ENCODE measurements around the gene P2RX6.

The P2RX6 gene

DNA sequence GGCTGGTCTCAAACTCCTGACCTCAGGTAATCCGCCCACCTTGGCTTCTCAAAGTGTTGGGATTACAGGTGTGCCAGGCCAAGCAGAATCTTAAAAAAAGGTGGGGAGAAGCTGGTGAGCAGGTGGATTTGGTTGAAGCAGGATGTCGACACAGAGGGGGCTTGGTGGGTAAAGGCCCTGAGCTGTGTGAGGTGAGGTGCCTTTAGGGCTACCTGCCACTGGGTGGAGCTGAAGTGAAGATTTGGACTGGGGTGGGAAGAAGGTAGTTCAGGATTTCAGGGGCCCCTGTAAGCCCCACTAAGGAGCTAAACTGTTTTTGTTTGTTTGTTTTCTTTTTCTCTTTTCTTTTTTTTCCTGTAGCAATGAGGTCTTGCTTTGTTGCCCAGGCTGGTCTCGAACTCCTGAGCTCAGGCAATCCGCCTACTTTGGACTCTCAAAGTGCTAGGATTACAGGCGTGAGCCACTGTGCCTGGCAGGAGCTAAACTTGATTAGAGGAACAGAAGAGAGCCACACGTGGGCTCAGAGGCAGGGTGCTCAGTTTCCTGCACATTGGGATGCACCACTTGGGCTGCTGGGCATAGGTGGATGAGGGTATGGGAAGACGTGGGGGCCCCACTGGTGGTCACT lies 6.0 kb downstream of the P2RX6 start:
- TF ChIP-seq, protein P1, sequence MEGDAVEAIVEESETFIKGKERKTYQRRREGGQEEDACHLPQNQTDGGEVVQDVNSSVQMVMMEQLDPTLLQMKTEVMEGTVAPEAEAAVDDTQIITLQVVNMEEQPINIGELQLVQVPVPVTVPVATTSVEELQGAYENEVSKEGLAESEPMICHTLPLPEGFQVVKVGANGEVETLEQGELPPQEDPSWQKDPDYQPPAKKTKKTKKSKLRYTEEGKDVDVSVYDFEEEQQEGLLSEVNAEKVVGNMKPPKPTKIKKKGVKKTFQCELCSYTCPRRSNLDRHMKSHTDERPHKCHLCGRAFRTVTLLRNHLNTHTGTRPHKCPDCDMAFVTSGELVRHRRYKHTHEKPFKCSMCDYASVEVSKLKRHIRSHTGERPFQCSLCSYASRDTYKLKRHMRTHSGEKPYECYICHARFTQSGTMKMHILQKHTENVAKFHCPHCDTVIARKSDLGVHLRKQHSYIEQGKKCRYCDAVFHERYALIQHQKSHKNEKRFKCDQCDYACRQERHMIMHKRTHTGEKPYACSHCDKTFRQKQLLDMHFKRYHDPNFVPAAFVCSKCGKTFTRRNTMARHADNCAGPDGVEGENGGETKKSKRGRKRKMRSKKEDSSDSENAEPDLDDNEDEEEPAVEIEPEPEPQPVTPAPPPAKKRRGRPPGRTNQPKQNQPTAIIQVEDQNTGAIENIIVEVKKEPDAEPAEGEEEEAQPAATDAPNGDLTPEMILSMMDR (IDR thresholded peaks at IDR 0.05; ENCODE audit: low read depth, low read length): peak; percentile 39
- no peak overlapping the region for H3K4me3 ChIP-seq (ENCODE audit: low read depth, low read length)

DNA sequence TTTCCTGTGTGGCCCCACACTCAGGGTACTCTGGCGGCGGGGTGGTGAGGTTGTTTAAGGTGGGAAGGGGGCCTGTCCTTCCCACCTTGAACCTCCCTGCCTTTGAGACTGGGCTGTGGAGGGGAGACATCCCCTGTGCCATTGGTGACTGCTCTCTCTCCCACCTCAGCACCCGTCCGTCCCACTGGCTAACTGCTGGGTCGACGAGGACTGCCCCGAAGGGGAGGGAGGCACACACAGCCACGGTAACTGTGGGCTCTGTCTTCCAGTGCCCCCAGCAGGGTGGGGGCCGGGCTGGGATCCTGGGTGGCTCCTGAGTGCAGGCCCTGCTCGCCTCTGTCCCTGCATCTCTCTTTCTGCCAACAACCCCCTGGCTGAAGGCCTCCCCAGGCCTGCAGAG lies 7.5 kb downstream of the P2RX6 start:
- H3K4me3 ChIP-seq (ENCODE audit: low read depth, low read length): no peak overlapping the region
- TF ChIP-seq, protein P1 (IDR thresholded peaks at IDR 0.05; ENCODE audit: low read depth, low read length): no peak

GRCh38 chr22:21022955-21023614 lies 8.1 kb downstream of the P2RX6 start:
- H3K4me3 ChIP-seq (ENCODE audit: low read depth, low read length): no peak overlapping the region
- TF ChIP-seq, protein P1 (IDR thresholded peaks at IDR 0.05; ENCODE audit: low read depth, low read length): no peak

DNA sequence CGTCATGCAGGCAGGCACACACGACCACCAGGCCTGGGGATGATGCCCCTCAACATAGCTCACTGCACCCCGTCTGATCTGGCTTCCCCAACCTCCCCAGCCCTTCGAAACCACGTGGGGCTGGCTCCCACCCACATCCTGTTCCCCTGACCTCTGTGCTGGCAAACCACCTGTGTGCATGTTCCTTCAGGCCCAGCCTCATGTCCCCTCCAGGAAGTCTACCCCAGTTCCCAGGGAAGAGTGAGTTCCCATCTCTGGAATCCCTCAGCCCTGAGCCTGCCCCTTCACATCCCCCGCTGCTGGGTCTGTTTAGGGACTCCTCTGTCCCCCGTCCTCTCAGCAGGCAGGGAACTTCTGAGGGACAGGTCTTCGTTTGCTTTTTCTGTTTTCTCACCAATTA lies 10.3 kb downstream of the P2RX6 start:
- no peak overlapping the region for H3K4me3 ChIP-seq (ENCODE audit: low read depth, low read length)
- TF ChIP-seq, protein P1 (IDR thresholded peaks at IDR 0.05; ENCODE audit: low read depth, low read length): no peak

DNA sequence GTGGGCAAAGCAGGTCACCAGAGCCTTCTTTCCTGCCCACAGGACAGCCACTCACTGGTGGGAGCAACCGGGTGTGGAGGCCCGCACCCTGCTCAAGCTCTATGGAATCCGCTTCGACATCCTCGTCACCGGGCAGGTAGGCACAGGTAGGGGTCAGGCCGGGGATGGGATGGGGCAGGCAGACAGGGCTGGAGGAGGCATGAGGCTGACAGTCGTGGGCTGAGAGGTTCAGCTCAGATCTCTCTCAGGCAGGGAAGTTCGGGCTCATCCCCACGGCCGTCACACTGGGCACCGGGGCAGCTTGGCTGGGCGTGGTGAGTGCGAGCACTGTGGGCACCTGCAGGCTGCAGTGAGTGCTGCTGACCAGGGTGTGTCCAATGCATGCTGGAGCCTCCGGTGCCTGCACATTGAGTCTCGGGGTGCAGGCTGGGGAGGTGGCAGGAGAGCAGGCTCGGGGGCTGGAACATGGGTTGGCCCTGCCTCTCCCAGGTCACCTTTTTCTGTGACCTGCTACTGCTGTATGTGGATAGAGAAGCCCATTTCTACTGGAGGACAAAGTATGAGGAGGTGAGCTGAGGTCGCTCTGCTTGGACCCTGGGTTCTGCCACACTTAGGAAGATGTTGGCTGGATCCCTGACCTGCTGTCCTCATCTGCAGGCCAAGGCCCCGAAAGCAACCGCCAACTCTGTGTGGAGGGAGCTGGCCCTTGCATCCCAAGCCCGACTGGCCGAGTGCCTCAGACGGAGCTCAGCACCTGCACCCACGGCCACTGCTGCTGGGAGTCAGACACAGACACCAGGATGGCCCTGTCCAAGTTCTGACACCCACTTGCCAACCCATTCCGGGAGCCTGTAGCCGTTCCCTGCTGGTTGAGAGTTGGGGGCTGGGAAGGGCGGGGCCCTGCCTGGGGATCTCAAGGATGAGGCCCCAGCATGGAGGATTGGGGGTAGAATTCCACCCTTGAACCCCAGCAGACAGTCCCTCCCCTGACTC lies 11.1 kb downstream of the P2RX6 start:
- H3K4me3 ChIP-seq (ENCODE audit: low read depth, low read length): no peak overlapping the region
- TF ChIP-seq, protein P1 (IDR thresholded peaks at IDR 0.05; ENCODE audit: low read depth, low read length): no peak

- no peak overlapping the region for H3K4me3 ChIP-seq (ENCODE audit: low read depth, low read length)
- TF ChIP-seq, protein P1 (IDR thresholded peaks at IDR 0.05; ENCODE audit: low read depth, low read length): no peak
Observed at GRCh38 chr22:21026783-21027692, 12.1 kb downstream of the P2RX6 start.

Measured in WI38 (cell line).